ENCODE results near the gene GJA9. TPM values are rescaled to one million over a fixed set of nuclear protein-coding genes. Genes with fewer than 3 reads are reported as not detected.
A peak's percentile ranks its signal among the peaks of the same experiment; 100 is the strongest.
"Not testable (repeated sequence)": the region's sequence is repeated elsewhere in the genome, so short reads cannot be mapped to it uniquely, and the experiment has no call there.

Gene GJA9
- total RNA-seq (2014; rRNA removed; shearing (Covaris generic)) = not detected in 2 replicates

DNA sequence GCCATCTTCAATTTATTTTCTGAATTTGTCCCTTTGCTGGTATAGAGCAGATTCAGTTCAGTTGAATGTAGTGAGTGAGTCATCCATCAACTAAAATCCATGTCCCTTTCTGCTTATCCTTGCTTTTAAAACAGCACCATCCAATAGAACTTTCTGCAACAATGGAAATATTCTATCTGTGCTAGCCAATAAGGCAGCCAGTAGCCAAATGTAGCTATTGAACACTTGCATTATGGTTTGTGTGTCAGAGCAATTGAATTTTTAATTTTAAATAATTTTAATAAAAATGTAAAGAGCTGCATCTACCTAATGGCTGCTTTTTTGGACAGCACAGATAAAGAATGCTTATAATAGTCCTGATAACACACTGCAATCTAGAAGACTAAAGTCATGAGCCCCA, at the start of gene GJA9:
Gene GJA9, minus strand, starts transcription at position 101 of the 400 bp plus-strand sequence. CDS start 5,489 bp downstream, outside the sequence.
- DNase-seq (ENCODE audit: low spot score) = no peak

DNA sequence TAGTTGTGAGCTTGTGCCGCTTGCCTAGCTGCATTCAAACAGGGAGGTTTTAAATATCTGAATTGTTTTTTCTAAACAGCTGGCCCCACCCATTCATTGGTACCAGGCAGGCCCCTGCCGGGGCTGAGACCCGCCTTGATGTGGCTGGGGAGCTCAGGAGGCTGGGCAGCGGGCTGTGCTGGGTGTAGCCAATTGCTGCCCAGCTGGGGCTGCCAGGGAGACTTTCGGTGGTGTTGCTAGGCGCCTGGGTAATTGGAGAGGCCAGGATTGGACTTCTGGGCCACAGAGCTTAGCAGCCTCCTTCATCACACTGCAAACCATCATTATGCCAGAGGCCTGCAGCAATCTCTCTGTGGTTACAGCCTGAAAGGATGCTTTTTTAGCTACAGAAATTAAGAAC, 48.1 kb upstream of the GJA9 start:
- DNase-seq (ENCODE audit: low spot score) = no peak

DNA sequence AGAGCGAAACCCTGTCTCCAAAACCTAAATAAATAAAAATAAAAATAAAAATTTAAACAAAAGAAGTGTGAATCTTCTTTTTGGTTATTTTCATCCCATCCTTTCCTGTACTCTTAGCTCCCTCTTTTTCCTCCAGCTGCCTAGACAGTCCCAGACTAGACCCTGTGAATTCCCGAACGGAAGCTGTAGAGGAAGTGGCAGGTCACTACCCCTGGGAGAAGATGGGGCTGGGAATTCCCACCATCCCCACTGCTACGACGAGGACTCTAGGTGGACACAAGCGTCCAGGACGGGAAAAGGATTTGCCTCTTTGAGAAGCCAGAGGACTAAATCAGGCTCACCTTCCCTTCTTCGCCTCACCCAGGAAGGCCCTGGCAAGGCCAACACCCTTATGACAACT, 47.7 kb upstream of the GJA9 start:
- no peak for DNase-seq (ENCODE audit: low spot score)

DNA sequence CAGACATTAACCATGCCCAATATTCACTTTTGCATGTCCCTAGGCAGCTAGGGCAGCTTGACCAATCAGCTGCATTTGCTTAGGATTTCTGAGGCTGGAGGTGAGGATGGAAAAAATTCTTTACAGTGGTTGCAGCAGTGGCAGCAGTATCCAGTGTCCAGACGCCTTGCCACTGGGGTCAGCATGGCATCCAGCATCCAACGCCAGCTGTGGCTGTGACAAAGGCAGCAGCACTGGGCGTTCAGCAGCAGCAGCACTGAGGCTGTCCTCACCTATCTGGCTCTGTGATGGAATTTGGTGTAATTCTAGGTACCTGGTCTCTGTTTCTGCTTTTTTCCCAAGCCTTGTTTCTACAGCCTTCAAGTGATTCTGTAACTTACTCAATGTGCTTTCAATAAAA, 44.7 kb upstream of the GJA9 start:
- DNase-seq (ENCODE audit: low spot score) = no peak

DNA sequence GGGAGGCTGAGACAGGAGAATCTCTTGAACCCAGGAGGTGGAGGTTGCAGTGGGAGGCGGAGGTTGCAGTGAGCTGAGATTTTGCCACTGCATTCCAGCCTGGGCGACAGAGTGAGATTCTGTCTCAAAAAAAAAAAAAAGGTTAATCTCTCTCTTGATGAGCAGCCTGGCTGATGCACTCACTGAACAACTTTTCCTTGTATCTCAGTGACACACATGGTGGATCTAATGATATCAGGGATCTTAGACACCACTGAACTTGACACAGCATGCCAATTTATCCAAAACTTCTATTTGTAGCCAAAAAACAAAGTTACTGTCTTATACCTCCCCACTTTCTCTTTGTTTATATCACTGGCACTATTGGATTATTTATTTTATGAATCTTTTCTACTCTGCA, 44.0 kb upstream of the GJA9 start:
- DNase-seq (ENCODE audit: low spot score) = no peak

DNA sequence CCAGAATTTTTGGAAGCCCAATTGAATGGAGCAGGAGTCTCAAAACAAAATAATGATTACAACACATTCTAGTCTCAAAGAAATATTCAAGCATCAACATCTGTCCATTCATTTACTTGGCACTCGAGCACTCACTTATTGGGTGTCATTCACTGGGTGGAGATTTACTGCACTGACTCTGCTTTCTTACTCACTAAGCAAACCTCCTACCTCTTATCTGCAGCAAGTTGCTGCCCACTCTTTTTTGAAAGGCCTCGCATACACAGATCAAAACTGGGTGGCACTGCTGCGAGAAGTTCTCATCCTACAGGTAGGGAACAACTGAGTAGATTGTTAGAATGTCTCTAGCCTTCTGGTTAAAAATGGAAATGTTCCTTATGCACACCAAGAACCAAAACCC, 42.2 kb upstream of the GJA9 start:
- DNase-seq (ENCODE audit: low spot score) = no peak

DNA sequence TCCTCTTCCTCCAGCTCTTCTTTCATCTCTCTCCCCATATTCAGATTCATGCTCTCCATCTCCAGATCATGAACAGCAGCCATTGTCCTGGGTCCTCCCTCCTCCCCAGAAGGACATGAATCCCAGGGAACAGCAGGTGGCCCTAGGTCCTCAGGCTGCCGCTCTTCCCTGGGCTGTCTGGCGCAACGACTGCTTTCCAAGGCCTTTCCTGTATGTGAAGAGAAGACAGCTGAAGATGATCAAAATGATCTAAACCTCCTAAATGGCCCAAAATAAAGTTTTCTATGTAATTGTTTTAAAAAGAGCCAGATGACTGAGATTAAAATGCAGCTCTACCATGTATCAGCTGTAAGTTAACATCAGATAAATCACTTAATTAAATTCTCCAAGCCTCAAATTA, 37.7 kb upstream of the GJA9 start:
- DNase-seq (ENCODE audit: low spot score) = no peak

DNA sequence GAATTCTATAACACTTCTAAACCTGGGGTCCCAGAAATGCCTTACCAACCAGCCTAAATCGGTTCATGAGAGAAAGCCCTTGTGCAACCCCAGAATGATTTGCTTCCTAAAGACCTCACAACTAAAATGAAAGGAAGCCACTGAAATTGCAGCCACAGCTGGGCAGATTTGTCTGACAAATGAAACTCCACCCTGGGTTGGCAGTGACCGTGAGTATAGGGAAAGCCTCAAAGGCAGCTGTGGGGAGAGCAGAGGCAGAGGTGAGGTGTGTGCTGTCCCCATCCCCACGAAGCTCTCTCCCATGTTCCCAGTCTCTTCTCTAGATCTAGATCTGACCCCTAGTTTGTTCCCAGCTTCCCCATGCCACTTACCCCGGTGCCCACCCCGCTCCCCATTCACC, 37.2 kb upstream of the GJA9 start:
- no peak for DNase-seq (ENCODE audit: low spot score)

DNA sequence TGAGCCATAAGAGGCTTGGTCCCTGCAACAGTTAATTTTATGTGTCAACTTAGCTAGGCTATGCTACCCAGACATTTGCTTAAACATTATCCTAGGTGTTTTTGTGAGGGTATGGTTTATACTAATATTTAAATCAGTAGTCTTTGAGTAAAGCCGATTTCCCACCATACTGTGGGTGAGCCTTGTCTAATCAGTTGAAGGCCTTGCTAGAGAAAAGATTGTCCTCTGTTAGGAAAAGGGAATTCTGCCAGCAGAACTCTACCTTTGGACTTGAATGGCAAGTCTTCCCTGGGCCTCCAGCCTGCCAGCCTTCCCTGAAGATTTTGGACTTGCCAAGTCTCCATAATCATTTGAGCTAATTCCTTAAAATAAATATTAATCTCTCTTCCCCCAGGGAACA, 36.4 kb upstream of the GJA9 start:
- DNase-seq (ENCODE audit: low spot score) = no peak

DNA sequence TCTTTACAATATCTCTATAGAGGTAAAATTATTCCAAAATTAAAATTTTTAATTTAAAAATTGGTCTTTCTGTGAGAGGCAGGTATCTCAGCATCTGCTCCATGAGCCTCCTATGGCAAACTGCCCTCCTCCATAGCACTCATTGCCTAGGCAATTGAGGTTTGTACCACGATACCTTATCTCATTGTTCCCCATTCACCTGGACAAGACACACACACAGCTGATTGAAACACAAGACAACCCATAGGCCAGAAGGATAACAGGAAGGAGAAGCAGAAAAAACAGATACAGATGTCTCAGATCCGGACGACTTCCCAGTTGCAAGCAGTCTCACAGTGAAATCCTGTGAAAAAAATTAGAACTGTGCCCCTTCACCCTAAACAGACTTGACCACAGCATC, 36.0 kb upstream of the GJA9 start:
- DNase-seq (ENCODE audit: low spot score) = no peak

DNA sequence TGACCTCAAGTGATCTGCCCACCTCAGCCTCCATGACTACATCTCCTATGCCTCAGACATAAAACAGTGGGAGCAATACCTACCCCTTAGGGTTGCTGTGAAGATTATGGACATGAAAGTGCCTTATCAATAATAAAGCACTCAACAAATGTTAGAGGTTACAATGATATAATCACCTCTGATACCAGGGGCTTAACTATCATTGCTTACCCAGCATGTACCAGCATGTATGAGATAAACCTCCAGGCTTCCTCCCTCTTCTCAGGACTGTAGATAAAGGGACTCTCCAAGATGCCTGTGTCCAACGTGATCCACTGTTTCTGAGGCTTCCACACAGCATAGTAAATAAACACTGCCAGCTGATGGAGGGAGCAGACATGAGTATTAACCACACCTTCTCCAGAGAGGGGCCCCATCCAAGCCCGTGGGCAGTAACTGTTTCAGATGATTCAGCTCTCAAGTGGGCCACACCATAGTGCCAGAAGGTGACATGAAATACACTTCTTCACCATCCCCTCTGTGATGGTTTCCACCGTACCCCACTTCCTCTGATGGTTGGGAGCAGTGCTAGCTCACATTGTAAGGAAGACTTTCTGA, 34.1 kb upstream of the GJA9 start:
- DNase-seq (ENCODE audit: low spot score) = no peak

DNA sequence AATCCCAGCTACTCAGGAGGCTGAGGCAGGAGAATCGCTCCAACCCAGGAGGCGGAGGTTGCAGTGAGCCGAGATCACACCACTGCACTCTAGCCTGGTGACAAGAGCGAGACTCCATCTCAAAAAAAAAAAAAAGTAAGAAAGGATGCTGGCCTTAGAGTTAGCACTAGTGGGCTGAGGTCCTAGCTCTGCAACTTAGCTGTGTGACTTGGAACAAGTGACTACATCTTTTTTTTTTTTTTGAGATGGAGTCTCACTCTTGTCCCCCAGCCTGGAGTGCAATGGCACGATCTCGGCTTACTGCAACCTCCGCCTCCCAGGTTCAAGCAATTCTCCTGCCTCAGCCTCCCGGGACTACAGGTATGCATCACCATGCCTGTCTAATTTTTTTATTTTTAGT, 33.5 kb upstream of the GJA9 start:
- not testable (repeated sequence) for DNase-seq (ENCODE audit: low spot score)

DNA sequence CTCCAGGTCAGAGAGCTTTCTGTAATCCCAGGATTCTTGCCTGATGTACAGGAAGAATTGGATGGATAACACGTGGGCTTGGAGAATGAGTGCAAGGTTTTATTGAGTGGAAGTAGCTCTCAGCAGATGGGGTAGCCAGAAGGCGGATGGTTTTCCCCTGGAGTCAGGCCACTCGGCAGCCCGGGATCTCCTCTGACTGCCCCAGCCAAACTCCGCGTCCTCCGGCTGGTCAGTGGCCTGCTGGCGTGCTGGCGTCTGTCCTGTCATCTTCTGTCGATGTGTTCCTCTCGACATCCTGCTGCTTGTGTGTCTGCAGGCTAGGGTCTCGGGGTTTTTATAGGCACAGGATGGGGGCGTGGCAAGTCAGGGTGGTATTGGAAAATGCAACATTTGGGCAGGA, 27.4 kb upstream of the GJA9 start:
- no peak for DNase-seq (ENCODE audit: low spot score)

DNA sequence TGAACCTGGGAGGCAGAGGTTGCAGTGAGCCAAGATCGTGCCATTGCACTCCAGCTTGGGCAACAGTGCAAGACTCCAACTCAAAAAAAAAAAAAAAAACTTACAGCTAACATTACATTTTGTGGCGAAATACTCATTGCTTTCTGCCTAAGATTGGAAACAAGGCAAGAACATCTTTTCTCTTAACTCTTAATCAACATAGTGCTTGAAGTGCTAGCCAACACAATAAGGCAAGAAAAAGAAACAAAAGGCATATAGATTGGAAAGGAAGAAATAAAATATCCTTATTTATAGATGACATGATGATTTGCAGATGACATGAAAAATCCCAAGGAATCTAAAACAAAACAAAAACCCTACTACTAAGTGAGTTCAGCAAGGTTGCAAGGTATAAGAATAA, 24.6 kb upstream of the GJA9 start:
- no peak for DNase-seq (ENCODE audit: low spot score)

DNA sequence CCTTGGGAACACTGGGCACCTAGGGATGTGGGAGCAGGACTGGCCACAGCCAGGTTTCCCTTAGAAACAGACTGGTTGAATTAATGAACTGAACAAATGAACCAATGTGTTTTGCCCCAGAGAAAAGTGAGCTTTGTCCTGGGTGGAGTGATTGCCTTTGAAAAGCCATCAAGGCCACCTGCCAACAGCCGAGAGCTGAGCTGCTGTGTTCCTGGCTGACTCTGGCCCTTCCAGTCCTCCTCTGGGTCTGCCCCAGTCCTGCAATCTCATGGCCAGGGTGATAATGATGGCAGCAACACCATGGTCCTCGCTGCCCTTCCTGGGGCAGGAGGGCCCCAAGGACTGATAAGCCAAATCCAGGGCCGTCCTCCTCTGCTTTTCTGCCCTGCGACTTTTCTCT, 18.2 kb upstream of the GJA9 start:
- no peak for DNase-seq (ENCODE audit: low spot score)

DNA sequence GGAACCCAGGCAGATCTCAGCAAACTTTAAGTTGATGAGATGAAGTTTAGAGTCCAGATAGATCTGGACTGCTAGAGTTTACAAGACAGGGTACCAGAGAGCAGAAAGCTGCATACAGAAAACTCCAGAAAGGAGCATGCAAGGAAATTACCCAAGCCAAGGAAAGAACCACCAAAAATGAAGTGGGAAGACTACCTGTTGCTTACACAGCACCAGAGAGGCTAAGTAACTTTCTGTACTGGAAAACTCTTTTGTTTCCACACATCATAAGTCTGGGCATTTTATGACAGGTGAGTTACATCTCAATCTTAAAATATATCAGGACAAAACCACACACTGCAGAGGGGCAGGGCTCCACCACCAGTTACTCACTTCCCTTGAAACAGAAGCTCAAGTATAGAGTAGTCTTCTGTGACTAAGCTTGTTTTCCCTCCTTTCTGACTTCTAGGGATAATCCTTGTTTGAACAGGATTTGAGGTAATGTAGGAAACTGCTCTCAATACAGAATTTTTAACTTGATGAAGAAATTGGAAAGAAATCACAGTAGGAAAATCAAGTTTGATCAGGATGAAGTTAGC, 17.4 kb upstream of the GJA9 start:
- peak; percentile 48 for DNase-seq (ENCODE audit: low spot score)

DNA sequence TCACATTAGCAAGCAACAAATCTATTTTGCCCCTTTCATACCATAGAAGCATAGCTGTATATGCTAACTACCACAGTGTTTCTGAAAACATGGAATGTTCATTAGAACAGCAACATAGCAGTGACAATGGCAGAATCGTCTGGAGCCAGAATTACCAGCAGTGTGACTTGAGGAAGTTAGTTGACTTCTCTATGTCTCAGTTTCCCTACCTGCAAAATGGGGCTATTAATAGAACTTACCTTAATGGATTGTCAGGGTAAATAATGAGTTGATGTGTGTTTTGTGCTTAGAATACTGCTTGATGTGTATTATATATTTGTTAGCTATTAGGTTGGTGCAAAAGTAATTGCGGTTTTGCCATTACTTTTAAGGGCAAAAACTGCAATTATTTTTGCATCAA, 14.8 kb upstream of the GJA9 start:
- no peak for DNase-seq (ENCODE audit: low spot score)

DNA sequence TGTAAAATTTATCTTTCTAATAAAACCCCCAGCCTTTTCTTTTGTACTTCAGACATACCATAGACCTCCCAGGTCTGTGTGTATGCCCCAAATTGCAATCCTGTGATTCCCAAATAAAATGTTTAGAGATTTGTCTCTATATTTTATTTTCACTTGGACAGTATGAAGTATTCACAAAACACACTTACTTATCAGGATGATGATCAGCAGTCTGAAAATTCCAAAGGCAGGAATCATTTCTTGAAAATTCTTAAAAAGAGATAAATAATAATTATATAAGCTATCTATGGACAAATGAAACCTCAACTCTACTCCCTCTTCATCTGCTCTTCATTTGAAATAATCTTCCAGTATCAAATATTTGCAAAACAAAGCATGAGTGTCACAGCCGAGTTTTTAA, 11.6 kb upstream of the GJA9 start:
- DNase-seq (ENCODE audit: low spot score) = no peak

DNA sequence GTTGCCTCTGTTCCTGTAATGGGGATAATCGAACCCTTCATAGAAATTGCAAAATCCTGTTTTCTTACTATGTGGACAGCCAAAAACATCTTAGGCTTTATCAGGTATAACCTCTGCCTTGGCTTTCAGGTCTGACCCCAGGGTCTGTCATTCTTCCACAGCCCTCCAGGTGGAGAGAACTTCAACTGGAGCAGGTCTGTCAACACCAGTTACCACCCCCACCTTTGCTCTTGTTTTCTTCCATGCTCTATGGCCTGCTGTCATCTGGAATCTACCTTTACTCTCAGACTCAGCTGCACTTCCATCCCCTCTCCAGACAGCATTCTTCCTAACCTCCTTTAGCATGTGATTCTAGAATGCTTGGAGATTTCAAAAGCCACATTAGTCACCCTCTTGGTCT, 10.4 kb upstream of the GJA9 start:
- DNase-seq (ENCODE audit: low spot score) = no peak

DNA sequence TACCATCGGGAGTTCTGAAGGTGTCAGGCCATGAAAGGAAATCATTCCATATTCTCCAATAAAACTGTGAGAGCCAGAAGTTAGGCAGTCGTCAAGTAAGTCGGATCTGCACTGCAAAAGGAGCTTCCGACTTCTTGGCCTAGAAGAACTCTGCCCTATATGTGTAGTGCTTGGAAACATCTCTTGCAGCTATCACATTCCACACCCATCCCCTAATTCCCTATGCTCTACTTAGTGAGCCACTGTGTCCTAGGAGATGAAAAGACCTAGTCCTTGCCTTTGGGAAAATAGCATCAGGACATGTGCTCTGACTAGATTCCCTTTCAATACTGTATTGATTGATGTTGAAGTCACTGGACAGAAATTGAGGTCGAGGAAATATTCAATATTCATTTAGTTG, 8.2 kb upstream of the GJA9 start:
- no peak for DNase-seq (ENCODE audit: low spot score)

DNA sequence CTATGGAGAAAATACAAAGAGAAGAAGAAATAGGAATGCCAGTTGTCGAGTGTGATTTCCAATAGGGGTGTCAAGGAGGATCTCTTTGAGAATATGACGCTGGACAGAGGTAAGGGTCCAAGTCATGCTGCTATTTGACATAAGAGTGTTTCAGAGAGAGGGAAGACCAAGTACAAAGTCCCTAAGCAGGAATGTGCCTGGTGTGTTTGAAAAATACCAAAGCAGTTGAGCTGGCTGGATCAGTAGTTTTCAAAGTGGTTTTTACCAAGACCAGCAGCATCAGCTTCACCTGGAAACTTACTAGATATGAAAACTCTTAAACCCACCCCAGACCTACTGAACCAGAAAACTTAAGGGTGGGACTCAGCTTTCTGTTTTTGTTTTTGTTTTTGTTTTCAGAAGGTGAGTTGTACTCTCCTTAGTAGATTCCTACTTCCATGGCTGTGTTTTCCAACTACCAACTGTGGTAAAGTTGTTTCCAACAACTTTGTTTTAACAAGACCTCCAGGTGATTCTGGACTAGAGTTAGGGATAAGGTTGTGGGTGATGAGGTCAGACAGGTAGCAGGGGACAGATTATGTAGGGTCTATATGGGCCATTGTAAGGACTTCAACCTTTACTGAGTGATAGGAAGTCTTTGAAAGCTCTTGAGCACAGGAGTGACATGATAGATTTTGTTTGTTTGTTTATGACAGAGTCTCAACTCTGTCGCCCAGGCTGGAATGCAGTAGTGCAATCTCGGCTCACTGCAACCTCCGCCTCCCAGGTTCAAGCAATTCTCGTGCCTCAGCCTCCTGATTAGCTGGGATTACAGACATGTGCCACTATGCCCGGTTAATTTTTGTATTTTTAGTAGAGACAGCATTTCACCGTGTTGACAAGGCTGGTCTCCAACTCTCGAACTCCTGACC, 7.3 kb upstream of the GJA9 start:
- DNase-seq (ENCODE audit: low spot score) = no peak

DNA sequence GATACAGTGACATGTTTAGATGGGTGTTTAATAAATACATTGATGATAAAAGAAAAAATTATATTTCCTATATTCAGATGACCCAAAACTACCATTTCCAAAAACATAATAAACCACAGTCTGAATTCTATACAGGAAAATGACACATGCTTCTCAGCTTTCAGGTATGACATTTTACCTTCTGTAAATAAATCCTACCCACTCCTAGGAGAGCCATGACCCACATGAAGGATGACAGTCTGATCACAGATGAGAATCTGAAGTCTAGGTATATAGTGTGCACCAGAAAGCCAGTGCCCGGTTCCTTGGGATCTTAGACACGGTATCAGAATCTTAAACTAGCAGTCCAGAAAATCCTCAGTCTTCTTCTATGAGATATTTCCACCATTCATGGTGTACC, 3.7 kb upstream of the GJA9 start:
- DNase-seq (ENCODE audit: low spot score) = no peak

DNA sequence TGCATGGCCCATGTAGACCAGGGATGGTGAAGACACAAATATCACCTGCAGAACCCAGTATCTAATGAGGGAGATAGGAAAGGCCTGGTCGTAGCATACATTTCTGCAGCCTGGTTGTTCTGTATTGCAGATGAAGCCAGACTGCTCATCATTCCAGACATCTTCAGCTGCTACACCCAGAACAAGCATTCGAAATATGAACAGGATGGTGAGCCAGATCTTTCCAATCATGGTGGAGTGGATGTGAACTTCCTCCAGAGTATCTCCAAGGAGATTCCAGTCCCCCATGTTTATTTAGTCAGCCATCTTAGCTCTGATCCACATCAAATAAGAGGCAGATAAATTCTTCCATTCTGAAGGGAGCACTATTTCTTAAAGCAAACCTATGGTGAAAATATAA, 5.6 kb downstream of the GJA9 start:
- DNase-seq (ENCODE audit: low spot score) = no peak

Measured in A172 (cell line).